CD4-positive, alpha-beta T cell treated with Interleukin-10 for 1 hour (primary cell): ENCODE data around the gene ARHGAP26.
"Not testable (repeated sequence)": the region's sequence is repeated elsewhere in the genome, so short reads cannot be mapped to it uniquely, and the experiment has no call there.

Source experiments
- DNase-seq: peaks from one replicate; pipeline ENCODE4 v3.0.0-alpha.2; 2020

The ARHGAP26 gene

DNA sequence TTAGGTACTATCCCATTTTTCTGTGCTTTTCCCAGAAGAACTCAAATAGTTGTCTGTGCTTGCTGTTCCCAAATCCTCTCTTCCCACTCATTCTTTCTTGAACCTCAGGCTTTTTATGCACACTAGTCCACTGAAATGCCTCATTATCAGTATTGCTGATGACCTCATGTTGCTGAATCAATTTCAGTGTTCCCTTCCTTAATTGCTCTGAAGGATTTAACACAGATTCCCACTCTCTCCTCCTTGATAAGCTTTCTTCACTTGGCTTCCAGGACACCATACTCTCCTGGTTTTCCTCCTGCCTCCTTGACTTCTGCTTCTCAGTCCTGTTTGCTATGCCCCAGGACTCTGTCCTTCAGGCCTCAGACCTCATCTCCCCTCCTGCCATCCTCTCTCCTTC, 298.5 kb downstream of the ARHGAP26 start:
- DNase-seq, result no peak

GRCh38 chr5:143071927-143072326, 301.8 kb downstream of the ARHGAP26 start:
- no peak for DNase-seq

- no peak for DNase-seq
Measured at GRCh38 chr5:143072734-143073133, 302.6 kb downstream of the ARHGAP26 start.

- no peak for DNase-seq
Measured at GRCh38 chr5:143073766-143074165, 303.6 kb downstream of the ARHGAP26 start.

- DNase-seq, result no peak
Measured at GRCh38 chr5:143074414-143074996, 304.3 kb downstream of the ARHGAP26 start.

DNA sequence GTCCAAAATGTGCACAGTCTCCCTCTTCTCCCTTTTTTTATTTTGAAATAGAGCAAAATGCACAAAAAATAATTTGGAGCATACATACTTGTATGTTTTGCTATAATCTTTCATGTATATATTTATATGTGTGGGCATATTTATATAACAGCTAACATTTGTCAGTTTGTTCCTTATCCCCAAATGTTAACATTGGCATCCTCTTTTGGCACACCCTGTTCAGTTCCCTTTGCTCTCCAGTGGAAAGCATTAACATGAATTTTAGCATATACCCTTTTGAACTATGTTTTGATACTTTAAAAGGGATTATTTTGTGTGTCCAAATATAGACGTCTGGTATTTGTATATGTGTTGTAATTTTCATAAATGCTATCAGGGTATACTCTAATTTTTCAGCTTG, 306.2 kb downstream of the ARHGAP26 start:
- DNase-seq, result no peak

GRCh38 chr5:143077453-143078103, 307.4 kb downstream of the ARHGAP26 start:
- DNase-seq, result no peak

GRCh38 chr5:143078313-143078712, 308.1 kb downstream of the ARHGAP26 start:
- DNase-seq, result no peak

GRCh38 chr5:143078971-143079370, 308.8 kb downstream of the ARHGAP26 start:
- DNase-seq, result no peak

- DNase-seq, result no peak
Measured at GRCh38 chr5:143080407-143080806, 310.2 kb downstream of the ARHGAP26 start.

GRCh38 chr5:143080982-143081381, 310.8 kb downstream of the ARHGAP26 start:
- no peak for DNase-seq

GRCh38 chr5:143083006-143083405, 312.8 kb downstream of the ARHGAP26 start:
- no peak for DNase-seq

- DNase-seq, result no peak
Measured at GRCh38 chr5:143084407-143084806, 314.2 kb downstream of the ARHGAP26 start.

GRCh38 chr5:143085319-143085917, 315.2 kb downstream of the ARHGAP26 start:
- DNase-seq, result no peak

DNA sequence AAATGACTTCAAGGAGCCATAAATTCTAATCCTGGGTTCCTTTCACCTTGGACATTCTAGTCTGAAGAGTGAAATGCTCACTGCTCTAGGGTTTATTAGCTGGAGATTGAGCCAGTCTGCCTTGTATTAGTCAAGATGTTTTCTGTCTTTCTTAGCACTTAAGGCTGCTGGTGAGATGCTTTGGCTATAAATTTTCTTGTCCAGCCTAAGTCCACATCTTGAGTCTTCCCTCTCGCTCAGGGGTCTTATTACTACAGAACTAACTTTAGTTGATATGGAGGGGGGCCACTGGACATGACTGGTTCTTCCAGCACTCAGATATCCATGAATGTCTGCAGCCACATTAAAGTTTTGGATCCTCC, 316.4 kb downstream of the ARHGAP26 start:
- DNase-seq, result no peak

DNA sequence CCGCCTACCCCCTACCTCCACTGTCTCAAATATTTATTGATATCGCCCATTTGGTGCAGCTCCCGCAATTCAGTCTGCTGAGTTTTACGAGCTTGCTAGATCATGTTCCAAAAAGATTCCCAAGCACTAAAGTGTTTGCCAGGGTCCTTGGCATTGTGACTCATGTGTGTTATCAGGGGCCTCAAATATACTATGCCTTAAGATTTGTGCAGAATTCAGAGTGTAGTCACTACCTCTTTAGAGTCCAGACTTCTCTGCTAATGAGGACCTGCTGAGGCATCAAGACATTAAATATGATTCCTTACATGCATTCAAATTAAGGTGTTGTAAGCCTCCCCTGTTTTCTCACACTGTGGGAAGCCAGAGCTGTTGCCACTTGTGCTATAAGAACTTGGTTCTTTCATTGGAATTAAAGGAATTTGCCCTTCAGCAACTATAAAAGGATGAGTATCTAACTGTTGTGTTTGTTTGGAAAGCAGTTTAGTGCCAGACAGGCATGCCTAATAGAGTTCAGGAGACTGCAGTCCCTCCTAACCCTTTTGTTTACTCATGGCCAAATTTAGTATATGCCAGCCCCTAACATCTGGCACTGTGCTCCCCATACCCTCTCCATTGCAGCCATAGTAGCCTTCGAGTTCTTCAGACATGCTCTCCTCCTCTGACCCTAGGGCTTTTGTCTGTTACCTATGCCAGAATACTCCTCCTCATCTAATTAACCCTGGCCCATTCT, 316.9 kb downstream of the ARHGAP26 start:
- DNase-seq, result no peak

DNA sequence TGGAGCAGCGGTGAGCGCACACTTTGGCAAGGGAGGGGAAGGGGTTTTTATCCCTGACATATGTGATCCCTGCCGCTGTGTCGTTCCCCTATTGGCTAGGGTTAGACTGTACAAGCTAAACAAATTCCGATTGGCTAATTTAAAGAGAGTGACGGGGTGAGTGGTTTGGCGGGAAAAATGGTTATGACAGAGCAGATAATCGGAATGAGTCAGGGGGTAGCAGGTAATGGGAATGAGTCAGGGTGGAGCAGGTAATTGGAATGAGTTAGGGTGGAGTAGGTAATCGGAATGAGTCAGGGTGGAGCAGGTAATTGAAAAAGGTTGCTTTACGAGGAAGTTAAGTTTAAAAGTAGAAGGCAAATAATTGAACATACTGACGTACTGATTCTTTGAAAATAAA, 318.5 kb downstream of the ARHGAP26 start:
- DNase-seq, result not testable (repeated sequence)

- DNase-seq, result not testable (repeated sequence)
Measured at GRCh38 chr5:143090044-143090443, 319.9 kb downstream of the ARHGAP26 start.

- DNase-seq, result not testable (repeated sequence)
Measured at GRCh38 chr5:143092711-143093451, 322.7 kb downstream of the ARHGAP26 start.

DNA sequence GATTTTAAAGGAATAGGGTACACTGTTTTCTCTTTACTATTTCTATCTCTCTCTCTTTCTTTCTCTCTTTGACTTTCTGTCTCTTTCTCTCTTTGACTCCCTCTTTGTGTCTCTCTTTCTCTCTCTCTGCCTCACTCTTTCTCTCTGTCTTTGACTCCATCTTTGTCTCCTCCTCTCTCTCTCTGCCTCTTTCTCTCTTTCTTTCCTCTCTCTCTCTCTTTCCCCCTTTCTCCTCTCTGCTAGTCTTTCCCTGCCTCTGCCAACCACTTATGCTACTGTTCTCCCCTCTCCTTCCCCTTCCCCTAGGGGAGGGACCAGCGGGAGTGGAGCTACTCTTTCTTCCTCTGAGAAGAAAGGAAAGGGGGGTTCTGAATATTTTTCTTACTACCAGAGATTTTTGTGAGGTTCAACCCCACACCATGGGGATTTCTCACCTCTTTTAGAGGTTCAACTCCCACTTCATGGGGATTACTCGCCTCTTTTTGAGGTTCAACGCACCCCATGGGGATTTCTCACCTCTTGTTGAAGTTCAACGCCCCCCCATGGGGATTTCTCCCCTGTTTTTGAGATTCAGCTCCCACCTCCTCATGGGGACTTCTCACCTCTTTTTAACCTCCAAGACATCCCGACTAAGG, 323.4 kb downstream of the ARHGAP26 start:
- DNase-seq, result no peak

- DNase-seq, result no peak
Measured at GRCh38 chr5:143094087-143094521, 323.9 kb downstream of the ARHGAP26 start.

GRCh38 chr5:143094608-143095007, 324.4 kb downstream of the ARHGAP26 start:
- not testable (repeated sequence) for DNase-seq

DNA sequence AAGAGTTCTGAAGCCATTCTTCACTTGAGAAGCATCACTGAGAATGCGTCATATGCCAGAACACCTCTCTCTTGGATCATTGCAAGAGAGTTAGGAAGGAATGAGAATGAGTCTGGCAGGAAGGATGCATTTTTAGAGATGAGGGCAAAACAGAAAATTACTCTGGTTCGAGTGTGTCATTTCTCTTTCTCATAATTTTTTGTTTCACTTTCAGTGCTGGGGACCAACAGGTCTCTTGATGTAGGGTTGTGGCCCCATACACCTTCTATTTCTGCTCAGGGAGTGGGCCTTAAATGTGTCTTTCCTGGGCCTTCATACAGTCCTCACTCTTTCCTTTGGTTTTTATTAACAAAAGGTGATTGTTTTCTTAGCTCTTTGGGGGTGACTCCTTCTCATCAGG, 330.9 kb downstream of the ARHGAP26 start:
- DNase-seq, result peak; percentile 8
